ENCODE data around the gene IL22RA1.

IL22RA1 gene

DNA sequence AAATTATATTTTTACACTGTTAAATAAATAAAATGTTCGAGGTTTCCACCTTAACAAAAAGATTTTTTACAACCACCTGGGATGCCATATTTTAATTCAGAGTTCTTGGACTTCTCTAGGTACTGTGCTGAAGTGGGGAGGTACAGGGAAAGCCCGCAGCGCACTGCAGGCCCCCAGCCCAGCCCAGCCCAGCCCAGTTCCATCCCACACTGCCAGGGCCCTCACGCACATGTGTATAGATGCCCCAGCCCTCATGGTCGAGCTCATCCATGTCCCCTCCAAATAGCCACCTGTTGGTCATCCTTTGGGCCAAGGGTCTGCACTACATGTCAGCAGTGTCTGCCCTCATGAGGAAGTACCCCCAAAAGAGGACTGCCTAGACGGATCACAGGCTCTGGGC is 19.3 kb downstream of the IL22RA1 start (continued):
- TF ChIP-seq, protein P1, sequence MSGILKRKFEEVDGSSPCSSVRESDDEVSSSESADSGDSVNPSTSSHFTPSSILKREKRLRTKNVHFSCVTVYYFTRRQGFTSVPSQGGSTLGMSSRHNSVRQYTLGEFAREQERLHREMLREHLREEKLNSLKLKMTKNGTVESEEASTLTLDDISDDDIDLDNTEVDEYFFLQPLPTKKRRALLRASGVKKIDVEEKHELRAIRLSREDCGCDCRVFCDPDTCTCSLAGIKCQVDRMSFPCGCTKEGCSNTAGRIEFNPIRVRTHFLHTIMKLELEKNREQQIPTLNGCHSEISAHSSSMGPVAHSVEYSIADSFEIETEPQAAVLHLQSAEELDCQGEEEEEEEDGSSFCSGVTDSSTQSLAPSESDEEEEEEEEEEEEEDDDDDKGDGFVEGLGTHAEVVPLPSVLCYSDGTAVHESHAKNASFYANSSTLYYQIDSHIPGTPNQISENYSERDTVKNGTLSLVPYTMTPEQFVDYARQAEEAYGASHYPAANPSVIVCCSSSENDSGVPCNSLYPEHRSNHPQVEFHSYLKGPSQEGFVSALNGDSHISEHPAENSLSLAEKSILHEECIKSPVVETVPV (CRISPR knock-in tag; IDR thresholded peaks at IDR 0.05), result no peak
- no peak for TF ChIP-seq SNAI2 (CRISPR knock-in tag; IDR thresholded peaks at IDR 0.05)
- no peak for TF ChIP-seq ZFP3 (CRISPR knock-in tag; IDR thresholded peaks at IDR 0.05)

DNA sequence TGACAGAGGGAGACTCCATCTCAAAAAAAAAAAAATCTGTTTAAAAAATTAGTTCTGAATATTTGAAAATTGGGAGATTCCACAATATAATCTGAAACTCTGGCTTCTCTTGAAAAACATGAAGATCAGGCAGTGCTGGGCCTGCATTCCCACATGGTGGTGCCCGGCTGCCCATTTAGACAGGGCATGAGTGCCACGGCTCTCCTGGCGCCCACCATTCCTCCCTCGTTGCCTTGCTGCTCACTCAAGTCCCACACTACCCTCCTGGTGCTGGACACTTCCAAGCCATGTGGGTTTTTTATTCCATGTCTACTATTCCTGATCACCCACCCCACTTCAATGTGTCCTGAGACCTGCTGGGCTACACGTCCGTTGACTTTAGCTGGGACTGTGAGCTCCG is 20.2 kb downstream of the IL22RA1 start:
- no peak for TF ChIP-seq TCF4 (CRISPR knock-in tag; IDR thresholded peaks at IDR 0.05; ENCODE audit: borderline replicate concordance)
- no peak for TF ChIP-seq ZNF70 (CRISPR knock-in tag; IDR thresholded peaks at IDR 0.05)
- no peak for TF ChIP-seq GLIS3 (CRISPR knock-in tag; IDR thresholded peaks at IDR 0.05)
- TF ChIP-seq ZNF8 (CRISPR knock-in tag; IDR thresholded peaks at IDR 0.05), result no peak
- no peak for TF ChIP-seq ARNTL (CRISPR knock-in tag; IDR thresholded peaks at IDR 0.05; ENCODE audit: borderline replicate concordance, low read depth)
- TF ChIP-seq ISL1 (CRISPR knock-in tag; IDR thresholded peaks at IDR 0.05), result no peak
- TF ChIP-seq ZFP30 (CRISPR knock-in tag; IDR thresholded peaks at IDR 0.05), result no peak
- TF ChIP-seq ZNF565 (CRISPR knock-in tag; conservative IDR thresholded peaks at IDR 0.05; ENCODE audit: low read depth), result no peak
- TF ChIP-seq, protein P1 (CRISPR knock-in tag; IDR thresholded peaks at IDR 0.05), result no peak
- TF ChIP-seq ZFP3 (CRISPR knock-in tag; IDR thresholded peaks at IDR 0.05), result no peak
- no peak for TF ChIP-seq TOX (CRISPR knock-in tag; IDR thresholded peaks at IDR 0.05; ENCODE audit: borderline replicate concordance)
- TF ChIP-seq, protein P2, sequence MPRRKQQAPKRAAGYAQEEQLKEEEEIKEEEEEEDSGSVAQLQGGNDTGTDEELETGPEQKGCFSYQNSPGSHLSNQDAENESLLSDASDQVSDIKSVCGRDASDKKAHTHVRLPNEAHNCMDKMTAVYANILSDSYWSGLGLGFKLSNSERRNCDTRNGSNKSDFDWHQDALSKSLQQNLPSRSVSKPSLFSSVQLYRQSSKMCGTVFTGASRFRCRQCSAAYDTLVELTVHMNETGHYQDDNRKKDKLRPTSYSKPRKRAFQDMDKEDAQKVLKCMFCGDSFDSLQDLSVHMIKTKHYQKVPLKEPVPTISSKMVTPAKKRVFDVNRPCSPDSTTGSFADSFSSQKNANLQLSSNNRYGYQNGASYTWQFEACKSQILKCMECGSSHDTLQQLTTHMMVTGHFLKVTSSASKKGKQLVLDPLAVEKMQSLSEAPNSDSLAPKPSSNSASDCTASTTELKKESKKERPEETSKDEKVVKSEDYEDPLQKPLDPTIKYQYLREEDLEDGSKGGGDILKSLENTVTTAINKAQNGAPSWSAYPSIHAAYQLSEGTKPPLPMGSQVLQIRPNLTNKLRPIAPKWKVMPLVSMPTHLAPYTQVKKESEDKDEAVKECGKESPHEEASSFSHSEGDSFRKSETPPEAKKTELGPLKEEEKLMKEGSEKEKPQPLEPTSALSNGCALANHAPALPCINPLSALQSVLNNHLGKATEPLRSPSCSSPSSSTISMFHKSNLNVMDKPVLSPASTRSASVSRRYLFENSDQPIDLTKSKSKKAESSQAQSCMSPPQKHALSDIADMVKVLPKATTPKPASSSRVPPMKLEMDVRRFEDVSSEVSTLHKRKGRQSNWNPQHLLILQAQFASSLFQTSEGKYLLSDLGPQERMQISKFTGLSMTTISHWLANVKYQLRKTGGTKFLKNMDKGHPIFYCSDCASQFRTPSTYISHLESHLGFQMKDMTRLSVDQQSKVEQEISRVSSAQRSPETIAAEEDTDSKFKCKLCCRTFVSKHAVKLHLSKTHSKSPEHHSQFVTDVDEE (CRISPR knock-in tag; IDR thresholded peaks at IDR 0.05), result no peak
- TF ChIP-seq OSR1 (CRISPR knock-in tag; IDR thresholded peaks at IDR 0.05), result no peak
- TF ChIP-seq ESRRG (CRISPR knock-in tag; IDR thresholded peaks at IDR 0.05), result no peak
- no peak for TF ChIP-seq PPARA (CRISPR knock-in tag; IDR thresholded peaks at IDR 0.05; ENCODE audit: borderline replicate concordance)
- no peak for ATAC-seq

DNA sequence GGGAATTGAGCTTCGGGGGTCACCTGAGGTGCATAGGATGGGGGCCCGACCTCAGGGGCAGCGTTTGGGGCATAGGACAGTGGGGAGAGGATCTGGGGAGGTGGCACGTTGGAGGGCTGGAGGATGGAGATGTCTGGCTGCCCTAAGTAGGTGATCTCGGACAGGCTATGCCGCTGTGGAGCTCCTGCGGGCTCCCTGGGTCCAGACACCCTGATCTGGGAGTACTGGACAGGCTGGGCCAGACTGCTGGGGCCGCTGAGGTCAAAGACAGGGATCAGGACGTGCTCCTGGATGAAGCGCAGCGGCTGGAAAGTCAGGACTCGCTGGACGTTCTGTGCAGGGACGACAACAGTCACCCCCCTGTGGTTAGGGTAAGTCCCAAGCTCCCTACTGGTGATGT is 21.5 kb downstream of the IL22RA1 start:
- no peak for ATAC-seq
- TF ChIP-seq ZFP30 (CRISPR knock-in tag; IDR thresholded peaks at IDR 0.05), result no peak
- TF ChIP-seq PPARA (CRISPR knock-in tag; IDR thresholded peaks at IDR 0.05; ENCODE audit: borderline replicate concordance), result no peak
- no peak for TF ChIP-seq ZNF70 (CRISPR knock-in tag; IDR thresholded peaks at IDR 0.05)
- no peak for TF ChIP-seq GLIS3 (CRISPR knock-in tag; IDR thresholded peaks at IDR 0.05)
- TF ChIP-seq TOX (CRISPR knock-in tag; IDR thresholded peaks at IDR 0.05; ENCODE audit: borderline replicate concordance), result no peak

DNA sequence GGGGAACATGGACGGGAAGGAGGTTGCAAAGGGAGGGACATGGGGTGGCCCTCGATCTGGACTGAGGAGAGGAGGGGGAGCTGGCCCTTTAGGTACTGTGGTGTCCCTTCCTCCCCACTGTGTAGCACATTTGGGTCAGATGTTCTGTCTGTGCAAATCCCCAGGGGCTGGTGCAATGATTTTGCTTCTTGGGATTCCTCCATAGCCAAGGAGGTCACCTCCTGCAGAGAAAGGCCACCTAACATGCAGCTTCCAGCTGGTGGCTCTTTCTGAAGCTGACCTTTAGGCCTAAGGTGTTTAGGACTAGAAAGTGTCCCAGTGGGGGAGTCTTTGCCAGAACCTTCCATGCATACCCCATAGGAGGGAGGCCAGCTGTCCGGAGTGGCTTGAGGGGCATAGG is 22.0 kb downstream of the IL22RA1 start:
- no peak for ATAC-seq
- TF ChIP-seq, protein P2 (CRISPR knock-in tag; IDR thresholded peaks at IDR 0.05), result no peak
- TF ChIP-seq ZC3H10 (CRISPR knock-in tag; IDR thresholded peaks at IDR 0.05) (no peak), ISL1 (CRISPR knock-in tag; IDR thresholded peaks at IDR 0.05) (no peak), CSDC2 (CRISPR knock-in tag; IDR thresholded peaks at IDR 0.05) (no peak), TOX (CRISPR knock-in tag; IDR thresholded peaks at IDR 0.05; ENCODE audit: borderline replicate concordance) (no peak), ZNF8 (CRISPR knock-in tag; IDR thresholded peaks at IDR 0.05) (no peak)

Data from SK-N-SH treated with all-trans-retinoic acid at 6 μM for 48 hours (cell line).